Middle frontal gyrus (tissue), 1 donor: Measurements from ENCODE around the gene FBN3.
"Not testable (repeated sequence)": the region's sequence is repeated elsewhere in the genome, so short reads cannot be mapped to it uniquely, and the experiment has no call there.

ENCODE experiments used
- DNase-seq: peaks from one replicate; pipeline ENCODE4 v3.0.0-alpha.2; 2015; ENCODE audit warnings: low spot score; ENCODE audit errors: extremely low spot score

FBN3 gene

DNA sequence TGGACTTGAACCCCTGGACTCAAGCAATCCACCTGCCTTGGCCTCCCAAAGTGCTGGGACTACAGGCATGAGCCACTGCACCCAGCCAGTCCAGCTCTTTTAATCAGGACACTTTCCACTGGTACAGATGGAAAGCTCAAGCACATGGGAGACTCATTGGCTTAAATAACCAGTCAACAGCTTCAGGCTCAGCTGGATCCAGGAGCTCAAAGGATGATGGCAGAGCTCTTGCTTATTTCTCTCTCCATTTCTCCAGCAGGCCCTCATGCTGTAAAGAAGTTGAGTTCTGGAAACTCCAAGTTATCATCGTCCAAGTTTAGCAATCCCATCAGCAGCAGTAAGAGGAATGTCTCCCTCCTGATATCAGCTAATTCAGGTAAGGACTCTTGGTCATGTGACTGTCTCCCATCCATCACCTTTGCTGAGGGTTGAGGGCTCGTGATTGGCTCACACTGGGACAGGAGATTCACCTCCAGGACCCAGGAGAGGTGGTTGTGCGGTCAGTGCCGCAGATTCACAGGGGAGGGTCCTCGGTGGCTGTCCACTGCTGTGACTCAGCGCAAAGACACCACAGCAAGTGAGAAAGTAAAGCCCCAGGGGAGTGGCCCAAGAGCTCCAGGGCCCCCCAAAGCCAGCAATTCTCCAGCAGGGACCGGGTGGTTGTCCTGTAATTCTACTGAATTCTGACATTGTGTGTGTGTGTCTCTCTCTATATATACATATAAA, 91.7 kb downstream of the FBN3 start:
- DNase-seq: no peak

DNA sequence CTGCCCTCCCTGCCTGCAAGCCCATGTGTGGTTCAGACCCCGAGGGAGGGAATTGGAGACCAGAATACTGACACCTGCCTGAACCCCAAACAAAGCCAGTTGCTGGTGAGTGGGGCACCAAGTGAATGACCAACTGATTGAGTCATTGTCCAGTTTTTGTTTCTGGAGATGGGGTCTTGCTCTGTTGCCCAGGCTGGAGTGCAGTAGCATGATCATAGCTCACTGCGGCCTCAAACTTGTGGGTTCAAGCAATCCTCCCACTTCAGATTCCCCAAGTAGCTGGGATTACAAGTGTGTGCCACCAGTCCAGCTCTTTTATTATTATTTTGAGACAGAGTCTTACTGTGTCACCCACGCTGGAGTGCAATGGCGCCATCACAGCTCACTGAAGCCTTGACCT, 92.9 kb downstream of the FBN3 start:
- no peak for DNase-seq

DNA sequence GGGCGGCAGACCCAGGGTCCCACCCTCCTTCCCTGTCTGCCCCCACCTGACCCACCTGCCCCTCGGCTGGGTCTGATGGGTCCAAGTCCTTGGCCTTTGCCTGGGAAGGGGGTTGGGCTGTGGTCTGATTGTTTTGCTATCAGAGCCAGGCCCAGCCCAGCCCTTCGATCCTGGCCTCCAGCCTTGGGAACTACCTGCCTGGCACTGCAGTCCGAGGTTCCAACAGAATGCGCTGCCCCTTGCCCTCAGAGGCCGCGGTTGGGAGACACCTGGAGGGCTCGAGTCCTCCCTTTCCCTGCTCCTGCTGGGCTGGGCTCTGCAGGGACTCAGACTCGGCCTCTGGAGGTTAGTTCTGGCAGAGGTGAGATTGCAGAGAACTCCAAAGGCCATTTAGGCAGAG, 95.2 kb downstream of the FBN3 start:
- no peak for DNase-seq

DNA sequence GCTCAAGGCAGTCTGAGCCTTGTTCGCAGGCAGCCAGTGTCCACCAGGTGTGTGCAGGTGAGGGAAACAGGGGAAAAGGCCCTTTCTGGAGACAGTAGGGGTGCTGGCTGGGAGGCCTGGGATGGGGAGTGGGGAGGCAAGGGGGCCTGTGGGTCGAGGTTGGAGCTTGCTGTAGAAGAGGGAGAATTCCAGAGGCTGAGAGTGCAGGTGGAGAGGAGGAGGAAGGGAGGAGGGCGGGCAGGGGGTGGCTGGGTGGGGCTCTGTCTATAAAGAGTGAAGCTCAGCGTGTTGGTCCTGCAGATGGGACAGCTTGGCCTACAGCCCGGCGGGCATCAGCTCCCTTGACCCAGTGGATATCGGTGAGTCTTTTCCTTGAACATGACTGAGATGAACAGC, 96.9 kb downstream of the FBN3 start, which contains the start of gene CCL25:
Gene CCL25 (plus strand): TSS at position 297 of the 396 bp plus-strand sequence. CDS start 290 bp downstream, outside the sequence.
- no peak for DNase-seq

DNA sequence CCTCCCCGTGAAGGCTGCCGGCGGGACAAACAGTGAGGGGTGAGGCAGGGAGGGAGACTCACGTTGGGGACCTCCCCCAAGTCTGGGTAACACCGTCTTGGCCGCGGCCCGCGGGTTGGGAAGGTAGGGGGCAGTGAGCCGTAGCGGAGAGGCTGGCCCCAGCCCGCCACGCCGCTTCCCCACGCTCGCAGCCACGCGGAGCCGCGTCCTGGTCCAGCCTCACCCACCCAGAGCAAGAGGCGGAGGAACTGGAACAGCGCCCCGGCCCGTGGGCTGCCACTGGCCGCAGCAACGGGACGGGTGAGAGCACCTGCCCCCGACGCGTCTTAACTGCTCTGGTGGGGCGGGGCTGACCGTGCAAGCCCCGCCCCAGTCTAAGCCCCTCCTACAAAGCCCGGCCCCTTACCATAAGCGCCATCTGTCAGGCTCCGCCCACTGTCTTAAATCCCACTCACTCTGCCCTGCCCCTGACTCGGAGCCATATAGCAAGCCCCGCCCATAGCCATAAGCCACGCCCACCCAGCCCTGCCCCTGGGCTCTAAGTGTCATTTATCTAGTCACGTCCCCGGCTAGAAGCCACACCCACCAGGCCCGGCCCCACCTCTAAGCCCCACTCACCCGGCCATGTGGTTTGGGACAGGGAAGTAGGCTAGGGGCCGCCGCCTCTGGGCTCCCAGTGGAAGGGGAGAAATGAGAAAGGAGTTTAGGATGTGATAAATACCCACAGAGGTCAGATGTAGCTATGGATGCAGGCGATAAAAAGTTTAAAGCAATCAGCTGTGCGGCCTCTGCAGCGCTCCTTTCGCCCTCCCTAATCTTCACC, 98.9 kb downstream of the FBN3 start:
- no peak for DNase-seq

DNA sequence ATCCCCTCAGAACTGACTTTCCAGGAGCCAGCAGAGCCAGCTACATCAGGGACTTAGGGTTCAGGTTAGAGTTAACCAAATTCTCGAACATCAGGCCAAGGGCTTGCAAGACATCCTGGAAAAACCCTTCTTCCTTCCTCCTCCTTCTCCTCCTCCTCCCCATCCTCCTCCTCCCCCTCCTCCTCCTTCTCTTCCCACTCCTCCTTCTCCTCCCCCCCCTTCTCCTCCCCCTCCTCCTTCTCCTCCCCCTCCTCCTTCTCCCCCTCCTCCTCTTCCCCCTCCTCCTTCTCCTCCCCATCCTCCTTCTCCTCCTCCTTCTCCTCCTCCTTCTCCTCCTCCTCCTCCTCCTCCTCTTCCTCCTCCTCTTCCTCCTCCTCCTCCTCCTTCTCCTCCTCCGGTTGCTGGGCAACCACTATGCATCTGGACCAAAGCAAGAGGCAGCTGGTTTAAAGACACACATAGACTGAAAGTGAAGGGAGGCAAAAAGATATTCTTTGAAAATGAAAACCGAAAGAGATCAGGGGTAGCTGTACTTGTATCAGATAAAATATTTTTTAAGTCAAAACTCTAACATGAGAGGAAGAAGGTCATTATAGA, 102.7 kb downstream of the FBN3 start:
- DNase-seq: no peak

DNA sequence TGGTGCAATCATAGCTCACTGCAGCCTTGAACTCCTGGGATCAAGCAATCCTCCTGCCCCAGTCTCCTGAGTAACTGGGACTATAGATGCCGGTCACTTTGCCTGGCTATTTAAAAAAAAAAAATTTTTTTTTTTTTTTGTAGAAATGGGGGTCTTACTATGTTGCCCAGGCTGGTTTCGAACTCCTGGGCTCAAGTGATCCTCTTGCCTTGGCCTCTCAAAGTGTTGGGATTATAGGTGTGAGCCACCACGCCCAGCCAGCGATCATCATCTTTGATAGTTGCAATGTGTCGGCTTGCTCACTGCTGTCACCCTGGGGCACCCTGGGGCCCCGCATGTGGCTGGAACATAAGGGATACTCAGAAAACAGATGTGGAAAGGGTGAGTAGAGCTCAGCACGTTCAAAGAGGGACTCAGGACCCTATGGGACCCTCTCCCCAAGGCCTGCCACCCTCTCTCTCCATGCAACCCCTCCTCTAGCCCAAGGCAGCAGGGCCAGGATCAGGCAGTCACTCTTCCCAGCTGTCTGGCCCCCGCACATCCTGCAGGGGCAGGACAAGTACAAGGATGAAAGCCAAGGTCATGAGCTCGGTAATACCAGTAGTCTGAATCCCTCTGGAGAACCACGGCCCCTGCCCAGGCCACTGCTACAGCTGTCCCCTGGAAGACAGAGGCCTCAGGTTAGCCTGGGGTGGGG, 103.4 kb downstream of the FBN3 start:
- DNase-seq: no peak

DNA sequence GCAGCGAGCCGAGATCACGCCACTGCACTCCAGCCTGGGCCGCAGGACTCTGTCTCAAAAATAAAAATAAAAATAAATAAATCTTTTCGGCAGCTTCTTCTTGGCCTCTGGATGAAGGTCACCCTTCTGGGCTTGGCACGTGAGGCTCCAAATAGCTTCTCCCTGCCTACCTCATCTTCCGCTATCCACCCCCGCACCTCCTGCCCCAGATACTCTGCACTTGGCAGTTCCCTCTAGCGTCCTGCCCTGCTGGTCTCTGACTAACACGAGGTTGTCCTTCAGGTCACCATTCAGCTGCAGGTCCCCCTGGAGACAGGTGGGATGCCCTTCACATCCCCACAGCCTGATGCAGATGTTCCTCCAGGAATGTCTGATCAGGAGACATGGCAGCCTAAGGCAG, 105.4 kb downstream of the FBN3 start:
- DNase-seq: no peak

DNA sequence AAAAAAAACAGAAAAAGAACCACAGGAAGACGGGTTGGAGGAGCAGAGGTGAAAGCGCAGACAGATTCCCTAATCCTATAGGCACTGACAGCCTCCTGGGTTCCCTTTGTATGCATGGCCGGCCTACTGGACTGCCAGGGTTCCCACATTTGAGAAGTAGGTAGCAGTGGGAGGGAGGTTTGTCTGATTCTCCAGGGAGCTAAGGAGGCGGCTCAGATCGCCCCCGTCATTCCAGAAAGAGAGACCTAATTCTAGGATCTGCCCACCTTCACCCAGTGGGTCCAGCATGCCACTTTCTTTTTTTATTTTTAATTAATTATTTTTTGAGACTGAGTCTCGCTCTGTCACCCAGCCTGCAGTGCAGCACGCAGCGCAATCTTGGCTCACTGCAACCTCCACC, 106.5 kb downstream of the FBN3 start:
- no peak for DNase-seq

DNA sequence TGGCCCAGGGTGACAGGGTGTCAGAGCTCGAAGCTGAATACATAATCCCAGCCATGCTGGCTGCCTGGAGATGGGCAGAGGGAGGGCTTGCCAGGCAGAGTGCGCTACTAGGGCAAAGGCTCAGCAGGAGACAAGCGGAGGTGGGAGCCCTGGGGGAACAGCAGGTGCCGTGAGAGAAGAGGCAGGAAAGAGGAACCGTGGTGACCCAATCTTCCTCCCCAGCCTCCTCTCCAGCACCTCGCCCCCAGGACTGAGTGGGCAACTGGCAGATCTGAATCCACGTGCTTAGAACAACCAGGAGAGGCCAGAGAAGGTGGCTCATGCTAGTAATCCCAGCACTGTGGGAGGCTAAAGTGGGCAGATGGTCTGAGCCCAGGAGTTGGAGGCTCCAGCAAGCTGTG, 107.9 kb downstream of the FBN3 start:
- no peak for DNase-seq

DNA sequence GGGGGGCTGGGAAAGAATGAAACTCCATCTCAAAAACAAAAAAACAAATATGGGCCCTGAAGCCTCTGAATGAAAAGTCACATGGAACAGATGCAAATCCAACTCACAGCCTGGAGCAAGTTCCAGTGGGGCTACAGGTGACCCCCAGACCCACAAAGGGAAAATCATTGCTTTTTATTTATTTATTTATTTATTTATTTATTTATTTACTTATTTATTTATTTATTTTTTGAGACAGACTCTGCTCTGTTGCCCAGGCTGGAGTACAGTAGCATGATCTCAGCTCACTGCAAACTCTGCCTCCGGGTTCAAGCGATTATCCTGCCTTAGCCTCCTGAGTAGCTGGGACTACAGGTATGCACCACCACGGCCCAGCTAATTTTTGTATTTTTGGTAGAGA, 110.2 kb downstream of the FBN3 start:
- DNase-seq: no peak

DNA sequence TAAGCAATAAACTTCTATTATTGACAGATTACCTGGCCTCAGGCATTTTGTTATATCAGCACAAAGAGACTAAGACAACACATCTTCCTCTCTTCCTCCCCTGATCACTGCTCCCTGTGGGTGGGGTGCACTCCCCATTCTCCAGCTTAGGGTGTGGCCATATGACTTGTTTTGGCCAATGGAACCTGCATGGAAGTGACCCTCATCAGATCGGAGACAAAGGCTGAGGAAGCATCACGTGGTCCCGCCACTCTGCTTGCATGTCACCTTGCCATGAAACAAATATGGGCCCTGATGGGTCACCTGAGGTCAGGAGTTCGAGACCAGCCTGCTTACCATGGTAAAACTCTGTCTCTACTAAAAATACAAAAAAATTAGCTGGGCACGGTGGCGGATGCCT, 110.6 kb downstream of the FBN3 start:
- no peak for DNase-seq

DNA sequence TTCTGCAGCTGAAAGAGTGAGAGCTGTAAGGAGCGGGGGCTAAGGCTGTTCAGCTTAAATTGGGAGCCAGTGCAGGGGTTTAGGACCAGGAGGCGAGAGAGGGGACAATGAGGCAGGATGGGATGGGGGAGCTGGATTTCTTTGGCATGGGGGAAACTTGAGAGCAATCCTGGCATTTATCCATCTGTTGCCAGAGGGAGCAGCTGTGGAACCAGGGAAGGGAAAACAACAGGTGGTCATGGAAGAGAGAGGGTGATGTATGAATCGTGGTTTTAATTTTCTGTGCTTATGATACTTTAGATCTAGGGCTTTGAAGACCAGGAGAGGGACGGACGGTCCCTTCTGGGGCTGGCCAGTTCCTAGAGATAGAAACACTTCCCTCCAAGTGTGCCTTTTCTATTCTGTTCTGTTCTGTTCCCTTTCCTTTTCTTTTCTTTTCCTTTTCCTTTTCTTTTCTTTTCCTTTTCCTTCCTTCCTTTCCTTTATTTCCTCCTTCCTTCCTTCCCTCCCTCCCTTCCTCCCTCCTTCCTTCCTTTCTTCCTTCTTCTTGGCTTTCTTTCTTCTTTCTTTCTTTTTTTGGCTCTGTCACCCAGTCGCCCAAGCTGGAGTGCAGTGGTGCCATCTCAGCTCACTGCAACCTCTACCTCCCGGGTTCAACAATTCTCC, 112.8 kb downstream of the FBN3 start:
- DNase-seq: no peak

DNA sequence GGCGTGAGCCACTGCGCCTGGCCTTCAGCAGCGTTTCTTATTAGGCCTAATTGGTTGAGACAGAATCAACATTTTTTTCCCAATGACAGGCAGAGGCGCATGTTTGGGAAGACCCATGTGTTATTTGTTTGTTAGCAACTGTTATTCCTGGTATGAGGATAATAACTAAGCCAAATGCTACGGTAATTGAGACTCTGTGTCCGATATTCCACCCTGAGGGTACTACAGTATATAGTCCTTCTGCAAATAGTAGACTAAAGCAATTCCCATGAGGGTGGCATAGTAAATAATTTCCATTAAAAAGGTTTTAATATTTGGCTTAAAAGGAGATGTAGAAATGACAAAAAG, 115.2 kb downstream of the FBN3 start:
- DNase-seq: no peak

DNA sequence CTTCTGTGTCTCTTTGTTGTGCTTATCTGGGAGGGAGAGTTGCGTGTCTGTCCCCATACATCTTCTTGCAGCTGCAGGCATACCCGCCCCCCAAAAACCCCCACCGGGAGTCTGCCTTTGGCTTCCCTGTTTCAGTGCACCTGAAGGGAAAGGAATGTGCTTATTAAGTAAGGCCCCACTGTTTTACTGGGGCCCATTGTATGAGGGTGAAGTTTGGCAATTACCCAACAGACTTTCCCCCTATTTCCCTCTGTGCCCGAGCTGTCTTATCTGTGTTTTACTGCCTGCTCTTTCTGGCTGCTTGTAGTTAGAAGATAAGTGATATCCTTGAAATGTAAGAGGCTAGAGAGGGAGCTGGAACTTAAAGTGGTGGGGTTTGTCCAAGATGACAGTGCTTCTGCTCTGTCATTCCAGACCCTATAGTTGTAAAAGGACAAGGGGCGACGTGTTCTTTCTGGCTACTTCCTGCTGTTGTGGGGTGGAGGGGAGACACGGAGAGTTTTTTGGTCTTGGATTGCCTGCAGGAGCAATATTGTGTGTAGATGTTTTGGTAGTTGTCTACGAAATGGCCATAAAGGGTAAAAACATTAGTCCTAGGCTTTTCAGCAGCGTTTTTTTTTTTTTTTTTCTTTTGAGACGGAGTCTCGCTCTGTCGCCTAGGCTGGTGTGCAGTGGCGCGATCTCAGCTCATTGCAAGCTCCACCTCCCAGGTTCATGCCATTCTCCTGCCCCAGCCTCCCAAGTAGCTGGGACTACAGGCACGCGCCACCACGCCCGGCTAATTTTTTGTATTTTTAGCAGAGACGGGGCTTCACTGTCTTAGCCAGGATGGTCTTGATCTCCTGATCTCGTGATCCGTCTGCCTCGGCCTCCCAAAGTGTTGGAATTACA, 115.9 kb downstream of the FBN3 start:
- not testable (repeated sequence) for DNase-seq

DNA sequence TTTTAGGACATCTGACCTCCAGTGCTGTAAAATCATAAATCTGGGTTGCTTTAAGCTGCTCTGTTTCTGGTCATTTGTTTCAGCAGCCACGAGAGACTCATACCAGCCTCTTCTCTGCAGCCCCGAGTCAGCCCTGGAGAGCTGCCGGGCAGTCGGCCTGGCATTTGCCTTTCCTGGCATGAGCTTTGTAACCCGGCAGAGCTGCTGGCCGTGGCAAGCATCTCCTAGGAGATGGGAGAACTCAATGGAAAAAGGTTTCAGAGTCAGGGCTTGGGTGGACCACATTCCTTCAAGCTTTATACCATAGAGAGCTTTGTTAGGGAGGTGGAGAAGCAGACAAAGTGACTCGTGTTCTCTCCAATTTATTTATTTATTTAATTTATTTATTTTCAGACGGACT, 118.4 kb downstream of the FBN3 start:
- DNase-seq: no peak

DNA sequence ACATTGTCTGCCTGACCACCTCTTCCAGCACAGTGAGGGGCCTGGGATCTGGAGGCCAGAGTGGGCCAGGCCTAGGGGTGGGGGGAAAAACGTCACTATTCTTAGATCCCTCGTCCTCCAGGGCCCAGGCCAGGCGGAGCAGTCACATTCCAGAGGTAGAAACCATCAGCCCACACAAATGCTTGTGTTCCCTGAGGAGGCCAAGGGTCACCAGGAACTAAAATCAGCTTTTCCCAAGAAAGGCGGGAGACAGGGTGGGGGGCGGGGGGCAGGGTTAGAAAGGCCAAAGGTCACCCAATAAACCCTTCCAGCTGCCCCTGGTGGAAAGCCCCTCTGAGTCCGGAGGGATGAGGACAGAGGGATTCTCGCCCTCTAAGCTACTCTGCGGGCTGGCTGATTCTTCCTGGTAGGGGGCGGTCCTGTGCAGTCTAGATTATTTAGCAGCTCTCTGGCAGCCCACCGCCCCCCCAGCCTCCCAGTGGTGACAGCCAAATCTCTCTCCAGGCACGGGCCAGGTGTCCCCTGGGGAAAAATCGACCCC, 120.4 kb downstream of the FBN3 start:
- DNase-seq: no peak

DNA sequence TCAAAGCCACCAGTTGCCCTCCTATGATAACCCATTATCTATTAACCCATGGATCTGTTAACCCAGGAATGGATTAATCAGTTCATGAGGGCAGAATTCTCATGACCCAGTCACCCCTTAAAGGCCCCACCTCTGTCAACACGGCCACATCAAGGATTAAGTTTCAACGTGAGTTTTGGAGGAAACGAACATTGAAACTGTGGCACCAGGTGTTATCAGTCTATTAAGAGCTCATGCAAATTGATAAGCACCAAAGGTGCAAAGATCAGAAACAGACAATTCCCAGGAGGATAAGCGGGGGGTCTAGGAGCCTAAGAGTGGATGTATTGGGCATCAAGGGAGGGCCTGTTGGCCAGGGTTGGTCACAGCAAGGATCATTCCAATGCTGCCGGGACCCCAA, 124.1 kb downstream of the FBN3 start:
- no peak for DNase-seq

DNA sequence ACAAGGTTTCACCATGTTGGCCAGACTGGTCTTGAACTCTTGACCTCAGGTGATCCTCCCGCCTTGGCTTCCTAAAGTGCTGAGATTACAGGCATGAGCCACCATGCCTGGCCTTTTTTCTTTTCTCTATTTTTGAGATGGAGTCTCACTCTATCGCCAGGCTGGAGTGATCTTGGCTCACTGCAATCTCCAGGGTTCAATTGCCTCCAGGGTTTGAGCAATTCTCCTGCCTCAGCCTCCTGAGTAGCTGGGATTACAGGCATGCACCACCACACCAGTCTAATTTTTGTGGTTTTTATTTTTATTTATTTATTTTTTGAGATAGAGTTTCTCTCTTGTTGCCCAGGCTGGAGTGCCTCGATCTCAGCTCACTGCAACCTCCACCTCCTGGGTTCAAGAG, 125.1 kb downstream of the FBN3 start:
- DNase-seq: not testable (repeated sequence)

DNA sequence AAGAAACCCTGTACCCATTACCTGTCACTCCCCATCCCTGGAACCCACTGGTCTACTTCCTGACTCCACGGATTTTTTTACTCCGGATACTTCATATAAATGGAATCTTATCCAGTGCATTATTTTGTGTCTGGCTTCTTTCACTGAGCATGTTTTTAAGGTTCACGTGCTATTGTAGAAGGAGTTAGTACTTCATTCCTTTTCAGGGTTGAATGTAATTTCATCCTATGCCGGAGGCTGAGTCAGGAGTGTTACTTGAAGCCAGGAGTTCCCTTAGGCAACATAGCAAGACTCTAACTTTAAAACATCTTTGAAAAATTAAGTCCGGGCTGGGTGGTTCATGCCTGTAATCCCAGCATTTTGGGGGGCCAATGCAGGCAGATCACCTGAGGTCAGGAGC, 126.0 kb downstream of the FBN3 start:
- DNase-seq: no peak
